HG03457 (cell line): ENCODE data around the gene ZNF830.
"Not testable (repeated sequence)": the region's sequence is repeated elsewhere in the genome, so short reads cannot be mapped to it uniquely, and the experiment has no call there.

Experiments
- ATAC-seq: cut with Tn5 transposase; IDR thresholded peaks from one replicate; pipeline ENCODE4 v1.9.1; 2021; ENCODE audit warnings: moderate number of reproducible peaks; ENCODE audit not compliant: unreplicated experiment

Gene ZNF830

DNA sequence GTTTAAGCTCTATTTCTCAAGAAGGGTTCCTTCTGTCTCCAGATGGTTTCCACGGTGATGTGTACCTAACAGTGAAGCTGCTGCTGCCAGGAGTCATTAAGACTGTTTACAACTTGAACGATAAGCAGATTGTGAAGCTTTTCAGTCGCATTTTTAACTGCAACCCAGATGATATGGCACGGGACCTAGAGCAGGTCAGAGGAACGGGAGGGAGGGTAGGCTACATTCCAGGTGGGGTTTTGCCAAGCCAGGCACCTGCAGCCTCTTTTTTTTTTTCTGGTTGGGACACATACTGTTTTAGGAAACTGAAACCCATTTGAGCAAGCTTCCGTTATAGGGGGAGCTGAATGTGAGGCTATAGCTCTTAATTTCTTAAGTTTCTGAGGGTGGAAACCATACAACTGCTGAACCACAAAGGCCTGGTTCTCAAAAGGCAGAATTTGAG, 29.6 kb downstream of the ZNF830 start:
- ATAC-seq: no peak

DNA sequence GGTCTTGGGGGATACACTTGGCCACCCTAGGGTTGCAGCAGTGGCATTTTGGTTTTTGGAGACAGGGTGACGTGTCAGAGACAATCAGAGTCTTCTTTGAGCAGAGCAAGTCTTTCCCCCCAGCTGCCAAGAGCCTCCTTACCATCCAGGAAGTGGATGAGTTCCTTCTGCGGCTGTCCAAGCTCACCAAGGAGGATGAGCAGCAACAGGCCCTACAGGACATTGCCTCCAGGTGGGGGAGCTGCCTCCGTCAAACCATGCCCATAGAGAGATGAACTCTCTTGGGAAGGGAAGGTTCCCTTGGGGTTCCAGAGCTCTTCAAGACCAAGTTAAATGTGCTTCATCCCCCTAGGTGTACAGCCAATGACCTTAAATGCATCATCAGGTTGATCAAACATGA, 30.3 kb downstream of the ZNF830 start:
- no peak for ATAC-seq

DNA sequence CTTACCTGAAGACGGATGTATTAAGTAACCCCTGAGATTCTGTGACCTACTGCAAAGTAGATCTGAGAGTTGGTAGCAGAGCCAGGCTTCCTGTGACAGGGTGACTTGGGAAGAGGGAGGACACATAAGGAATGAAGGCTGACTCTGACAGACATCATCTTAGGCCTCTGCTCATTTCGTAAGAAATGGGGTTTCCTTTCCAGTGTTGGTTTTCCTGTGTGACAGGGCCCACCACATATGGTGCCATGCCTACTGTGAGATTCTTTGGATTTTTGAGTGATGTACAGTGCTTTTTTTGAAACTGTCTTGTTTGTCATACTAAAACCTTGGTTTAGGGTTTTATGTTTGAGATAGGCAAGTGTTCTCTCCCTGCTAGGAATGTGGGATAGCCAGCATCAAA, 31.7 kb downstream of the ZNF830 start:
- ATAC-seq: no peak

DNA sequence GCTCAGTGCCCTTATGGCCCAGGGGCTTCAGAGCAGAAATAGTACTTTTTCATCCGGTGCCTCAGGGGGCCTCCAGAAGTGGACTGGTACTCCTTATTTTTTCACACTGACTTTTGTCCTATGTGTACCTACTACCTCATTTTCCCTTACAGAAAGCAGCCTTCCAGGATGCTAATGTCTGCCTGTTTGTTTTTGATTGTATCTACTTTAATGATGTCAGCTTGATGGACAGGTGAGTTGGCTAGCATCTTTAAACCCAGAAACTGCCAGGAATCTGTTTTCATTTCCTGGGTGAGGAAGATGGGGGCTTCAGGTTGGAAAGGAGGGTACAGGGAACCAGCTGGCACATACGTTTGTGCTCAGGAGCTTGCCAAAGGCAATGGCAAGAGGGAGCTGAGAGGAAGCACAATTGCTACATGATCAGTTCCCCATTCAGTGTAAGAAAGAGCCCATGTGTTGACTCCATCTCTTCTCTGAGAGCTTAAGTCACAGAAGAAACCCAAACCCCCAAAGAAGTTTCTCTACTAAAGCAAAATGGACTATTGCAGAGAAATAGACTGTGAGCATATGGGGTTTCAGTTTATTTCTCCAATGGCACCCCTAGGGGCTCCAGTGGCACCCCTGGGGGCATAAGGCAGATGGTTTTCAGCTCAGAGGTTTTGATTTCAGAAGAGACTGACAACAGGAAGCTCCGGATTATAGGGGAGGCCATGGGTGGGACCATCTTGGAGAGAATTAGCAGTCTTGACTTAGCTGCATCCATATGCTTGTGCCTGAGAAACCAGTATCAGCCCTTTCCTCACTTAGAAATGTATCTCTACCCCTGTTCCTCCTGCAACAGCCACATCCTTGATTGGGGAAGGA, 35.3 kb downstream of the ZNF830 start:
- ATAC-seq: no peak

DNA sequence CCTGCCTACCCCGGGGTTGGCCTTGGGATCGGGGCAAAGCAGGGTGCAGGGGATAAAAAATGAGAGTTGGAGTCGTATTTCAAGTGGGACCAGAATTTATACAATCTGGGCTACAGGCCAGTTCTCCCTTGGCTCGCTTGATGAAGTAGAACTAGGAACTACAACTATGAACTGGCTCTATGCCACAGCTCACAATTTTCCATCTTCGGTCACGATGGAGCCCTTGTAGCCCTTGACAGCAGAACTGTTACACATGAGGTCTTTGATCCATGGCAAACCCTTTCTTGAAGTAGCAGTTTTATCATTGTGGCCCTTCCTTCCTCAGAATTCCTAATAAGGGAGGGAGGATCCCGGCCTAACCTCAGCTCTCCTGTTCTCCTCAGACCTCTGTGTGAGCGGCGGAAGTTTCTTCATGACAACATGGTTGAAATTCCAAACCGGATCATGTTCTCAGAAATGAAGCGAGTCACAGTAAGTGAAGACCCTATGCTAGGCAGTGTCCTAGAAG, 36.1 kb downstream of the ZNF830 start:
- no peak for ATAC-seq

DNA sequence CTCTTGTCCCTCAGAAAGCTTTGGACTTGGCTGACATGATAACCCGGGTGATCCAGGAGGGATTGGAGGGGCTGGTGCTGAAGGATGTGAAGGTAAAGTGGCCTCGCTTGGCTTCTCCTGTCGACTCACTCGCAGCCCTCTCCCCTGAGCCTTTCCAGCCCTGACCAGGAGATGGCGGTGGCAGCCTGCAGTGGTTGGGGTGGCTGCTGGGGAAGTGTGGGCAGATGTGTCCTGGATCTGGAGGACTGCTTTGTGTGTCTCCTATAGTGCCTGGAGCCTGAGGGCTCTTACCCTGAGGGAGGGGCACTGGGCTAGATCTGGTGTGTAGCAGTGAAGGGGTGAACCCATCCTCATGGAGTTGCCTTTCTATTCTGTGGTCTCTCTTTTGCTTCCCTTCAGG, 36.9 kb downstream of the ZNF830 start:
- ATAC-seq: no peak

DNA sequence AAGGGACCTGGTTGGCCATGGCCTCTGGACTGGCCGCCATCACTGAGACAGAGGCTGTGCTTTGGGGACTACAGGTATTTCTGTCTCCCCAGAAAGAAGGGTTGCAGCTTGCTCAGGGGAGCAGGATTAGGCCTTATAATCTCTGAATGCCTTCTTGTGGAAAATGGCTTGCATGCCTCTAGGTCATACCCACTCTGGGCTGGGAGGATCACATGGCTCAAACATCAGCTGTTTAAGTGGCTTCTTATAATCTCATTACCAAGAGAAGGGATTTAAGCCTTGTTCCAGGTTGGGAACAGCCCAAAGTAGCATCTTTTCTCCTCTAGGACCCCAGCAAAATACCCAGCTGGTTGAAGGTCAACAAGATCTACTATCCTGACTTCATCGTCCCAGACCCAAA, 38.1 kb downstream of the ZNF830 start:
- ATAC-seq: no peak

DNA sequence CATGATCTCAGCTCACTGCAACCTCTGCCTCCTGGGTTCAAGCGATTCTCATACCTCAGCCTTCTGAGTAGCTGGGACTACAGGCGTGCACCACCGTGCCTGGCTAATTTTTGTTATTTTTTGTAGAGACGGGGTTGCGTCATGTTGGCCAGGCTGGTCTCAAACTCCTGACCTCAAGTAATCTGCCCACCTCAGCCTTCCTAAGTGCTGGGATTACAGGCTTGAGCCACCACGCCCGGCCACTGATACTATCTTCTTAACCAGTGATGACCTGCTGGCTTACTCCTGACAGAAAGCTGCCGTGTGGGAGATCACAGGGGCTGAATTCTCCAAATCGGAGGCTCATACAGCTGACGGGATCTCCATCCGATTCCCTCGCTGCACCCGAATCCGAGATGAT, 39.6 kb downstream of the ZNF830 start:
- ATAC-seq: not testable (repeated sequence)

DNA sequence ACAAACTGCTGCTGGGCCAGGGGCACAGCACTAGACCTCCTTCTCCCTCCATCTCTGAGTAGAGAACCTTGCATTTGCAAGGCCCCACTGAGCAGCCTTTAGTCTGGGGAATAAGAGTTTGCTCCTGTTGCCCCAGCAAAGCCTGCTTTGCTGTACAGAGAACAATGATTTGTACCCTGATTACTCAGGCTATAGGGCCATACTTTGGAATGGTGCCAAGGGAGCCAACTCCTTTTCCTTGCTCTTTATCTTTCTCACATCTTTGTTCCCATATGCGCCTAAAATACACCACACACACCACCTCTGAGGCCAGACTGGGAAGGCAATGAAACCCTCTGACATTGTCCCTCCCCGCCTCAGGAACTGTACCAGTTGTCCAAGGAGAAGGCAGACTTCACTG, 40.2 kb downstream of the ZNF830 start:
- ATAC-seq: no peak

DNA sequence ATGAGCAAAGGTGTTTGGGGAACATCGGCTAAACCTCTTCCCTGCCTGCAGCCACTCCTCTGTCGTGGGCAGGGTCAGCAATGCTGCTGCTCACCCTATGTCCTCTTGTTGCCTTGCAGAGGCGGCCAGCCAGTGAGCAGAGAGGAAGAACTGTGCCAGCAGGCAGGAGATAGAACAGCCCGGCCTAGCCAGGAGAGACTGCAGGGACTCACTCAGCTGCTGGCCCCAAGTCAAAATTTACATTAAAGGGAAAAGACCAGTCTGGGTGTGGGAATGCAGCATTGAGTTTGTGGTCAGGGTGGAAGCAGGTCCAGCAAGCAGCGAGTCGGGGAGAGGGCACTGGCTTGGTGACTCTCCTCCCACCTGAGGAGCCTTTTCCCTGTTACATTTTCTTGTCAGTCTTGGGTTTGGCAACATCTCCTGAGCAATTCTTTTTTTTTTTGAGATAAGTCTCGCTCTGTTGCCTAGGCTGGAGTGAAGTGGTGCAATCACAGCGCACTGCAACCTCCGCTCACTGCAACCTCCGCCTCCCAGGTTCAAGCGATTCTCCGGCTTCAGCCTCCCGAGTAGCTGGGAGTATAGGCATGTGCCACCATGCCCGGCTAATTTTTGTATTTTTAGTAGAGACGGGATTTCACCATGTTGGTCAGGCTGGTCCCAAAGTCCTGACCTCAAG, 41.7 kb downstream of the ZNF830 start:
- ATAC-seq: no peak

DNA sequence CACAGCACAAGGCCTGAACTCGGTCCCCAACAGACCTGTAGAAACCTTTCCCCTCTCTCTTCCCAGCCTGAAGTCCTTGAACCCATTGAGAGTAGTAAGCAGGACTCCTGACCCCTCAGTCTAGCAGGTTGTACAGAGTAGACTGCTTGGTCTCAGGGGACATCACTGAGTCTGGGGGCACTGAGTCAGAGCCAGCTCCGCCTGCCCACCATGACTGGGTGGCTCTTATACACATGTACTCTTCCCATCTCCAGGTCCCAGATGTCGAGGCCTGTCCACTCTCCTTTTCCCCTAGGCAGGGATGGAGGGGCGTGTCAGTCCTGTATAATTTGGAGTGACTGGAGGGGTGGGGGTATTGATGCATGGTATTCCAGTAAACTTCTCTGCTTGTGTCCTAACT, 42.4 kb downstream of the ZNF830 start:
- no peak for ATAC-seq

DNA sequence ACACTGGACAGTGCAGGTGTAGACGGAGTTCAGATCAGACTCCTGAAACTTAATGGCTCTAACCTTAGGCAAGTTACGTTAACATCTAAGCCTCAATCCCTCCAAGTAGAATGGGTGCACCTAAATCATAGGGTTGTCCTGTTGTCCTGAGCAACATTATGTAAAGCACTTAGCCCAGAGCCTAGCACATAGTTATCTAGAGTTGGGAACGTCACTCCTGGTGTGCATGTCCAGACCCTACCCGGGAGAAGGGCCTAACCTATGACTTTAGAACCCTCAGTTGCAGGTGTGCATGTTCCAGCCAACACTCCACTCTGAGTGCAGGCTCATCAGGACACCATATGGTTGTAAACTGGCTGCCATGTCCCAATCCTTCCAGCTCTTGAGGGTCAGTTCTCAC, 45.0 kb downstream of the ZNF830 start:
- ATAC-seq: no peak

DNA sequence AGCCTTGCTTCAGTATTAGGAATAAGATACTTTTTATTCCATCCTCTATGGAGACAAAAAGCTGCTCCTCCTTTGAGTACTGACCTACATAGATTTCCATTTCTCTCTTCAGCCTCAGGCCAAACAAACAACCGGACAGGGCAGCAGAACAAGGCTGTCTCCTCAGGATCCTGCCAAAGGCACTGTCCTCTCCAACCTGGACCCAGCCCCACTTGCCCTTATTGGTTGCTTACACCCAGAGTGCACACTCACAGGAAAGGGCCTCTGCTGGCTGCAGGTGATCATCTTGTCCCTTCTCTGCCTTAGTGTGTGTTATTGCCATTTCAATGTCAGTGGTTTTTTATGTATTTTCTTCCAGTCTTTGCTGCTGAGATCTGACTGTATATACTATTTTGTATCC, 45.6 kb downstream of the ZNF830 start:
- ATAC-seq: no peak

DNA sequence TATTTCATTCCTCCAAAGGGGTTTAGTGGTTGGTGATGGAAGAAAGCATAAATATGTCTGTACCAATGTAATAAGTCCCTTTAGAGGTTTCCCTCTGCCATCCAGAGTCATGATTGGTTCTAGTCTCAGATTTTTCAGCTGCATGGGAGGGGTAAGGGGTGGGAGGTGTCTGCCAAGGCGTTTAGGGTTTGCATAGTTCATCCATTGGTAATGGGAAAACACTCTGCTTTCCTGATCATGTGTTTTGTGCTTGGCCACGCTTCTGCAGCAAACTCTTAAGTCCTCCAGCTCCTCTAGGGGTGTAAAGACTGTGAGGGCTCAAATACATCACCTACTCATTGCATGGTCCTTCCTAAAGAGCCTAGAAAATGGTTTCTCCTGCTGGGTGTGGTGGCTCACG, 48.8 kb downstream of the ZNF830 start:
- ATAC-seq: no peak

DNA sequence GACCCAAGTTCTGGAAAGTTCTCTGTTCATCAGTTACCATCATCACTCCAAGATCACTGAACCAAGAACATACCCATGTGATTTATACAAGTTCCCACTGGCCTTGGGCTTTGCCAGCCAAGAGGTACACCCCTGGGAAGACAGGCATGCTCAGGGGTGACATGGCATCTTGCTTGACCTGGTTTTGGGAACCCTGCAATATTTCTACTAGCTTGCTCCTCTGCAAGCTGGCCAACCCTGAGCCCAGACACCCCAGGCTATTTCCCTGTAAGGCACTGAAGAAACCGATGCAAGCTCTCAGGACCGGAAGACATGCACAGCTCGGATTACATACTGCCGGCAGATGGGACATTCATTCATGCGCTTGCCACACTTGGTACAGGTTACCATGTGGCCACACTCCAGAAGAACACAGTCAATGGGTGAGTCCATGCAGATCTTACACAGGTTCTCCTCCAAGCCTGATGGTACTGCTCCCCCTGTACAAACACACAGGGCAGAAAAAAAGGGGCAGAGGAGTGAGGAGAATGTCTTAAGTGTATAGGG, 50.4 kb downstream of the ZNF830 start:
- no peak for ATAC-seq
